8988T (cell line): ENCODE results near the gene CBX2.

ENCODE experiments used
- DNase-seq: peaks from one replicate; pipeline ENCODE4 v3.0.0; 2011

CBX2 gene

GRCh38 chr17:79801156-79802038, 23.4 kb downstream of the CBX2 start:
- no peak for DNase-seq

GRCh38 chr17:79802039-79802735, 24.2 kb downstream of the CBX2 start:
- no peak for DNase-seq

GRCh38 chr17:79802736-79803420, 24.9 kb downstream of the CBX2 start:
- no peak for DNase-seq

- DNase-seq, result no peak
Observed at GRCh38 chr17:79803421-79803996, 25.6 kb downstream of the CBX2 start.

GRCh38 chr17:79803997-79804855, 26.3 kb downstream of the CBX2 start:
- no peak for DNase-seq

GRCh38 chr17:79804856-79805696, 27.1 kb downstream of the CBX2 start:
- DNase-seq, result no peak

- DNase-seq, result no peak
Observed at GRCh38 chr17:79806446-79806760, 28.5 kb downstream of the CBX2 start.

GRCh38 chr17:79806863-79807720, 29.1 kb downstream of the CBX2 start:
- no peak for DNase-seq

- DNase-seq, result peak; percentile 91
Observed at GRCh38 chr17:79808763-79809529, 31.0 kb downstream of the CBX2 start.

GRCh38 chr17:79809530-79810129, 31.7 kb downstream of the CBX2 start:
- DNase-seq, result no peak

- peak; percentile 85 for DNase-seq
Observed at GRCh38 chr17:79810130-79811010, 32.4 kb downstream of the CBX2 start.

GRCh38 chr17:79811011-79811867, 33.3 kb downstream of the CBX2 start:
- DNase-seq, result peak; percentile 92

- no peak for DNase-seq
Observed at GRCh38 chr17:79811868-79812352, 34.0 kb downstream of the CBX2 start.

GRCh38 chr17:79812353-79813258, 34.7 kb downstream of the CBX2 start:
- DNase-seq, result no peak

GRCh38 chr17:79813297-79814126, 35.6 kb downstream of the CBX2 start:
- DNase-seq, result no peak
